Ishikawa (cell line): ENCODE results near the gene PCBD2.

Experiments
- CEBPB ChIP-seq: IDR thresholded peaks from 2 replicates; pipeline ENCODE4 v1.6.1; 2012
- CREB1 ChIP-seq: IDR thresholded peaks from 2 replicates; pipeline ENCODE4 v1.6.1; 2012; ENCODE audit warnings: low read depth
- EGR1 ChIP-seq: IDR thresholded peaks from 2 replicates; pipeline ENCODE4 v1.6.1; 2012
- EP300 ChIP-seq: IDR thresholded peaks from 2 replicates; pipeline ENCODE4 v1.6.1; 2012; ENCODE audit warnings: borderline replicate concordance
- FOXM1 ChIP-seq: IDR thresholded peaks from 2 replicates; pipeline ENCODE4 v1.6.1; 2012; ENCODE audit warnings: low read depth, borderline replicate concordance
- MAX ChIP-seq: IDR thresholded peaks from 2 replicates; pipeline ENCODE4 v1.6.1; 2012
- NFIC ChIP-seq: IDR thresholded peaks from 2 replicates; pipeline ENCODE4 v1.6.1; 2012
- RAD21 ChIP-seq: IDR thresholded peaks from 2 replicates; pipeline ENCODE4 v1.6.1; 2012; ENCODE audit warnings: low read depth
- REST ChIP-seq: IDR thresholded peaks from 2 replicates; pipeline ENCODE4 v1.6.1; 2012; ENCODE audit warnings: low read depth, mild to moderate bottlenecking
- TAF1 ChIP-seq: IDR thresholded peaks from 2 replicates; pipeline ENCODE4 v1.6.1; 2012; ENCODE audit warnings: low read depth, mild to moderate bottlenecking
- TCF12 ChIP-seq: IDR thresholded peaks from 2 replicates; pipeline ENCODE4 v1.6.1; 2012; ENCODE audit warnings: low read depth
- TEAD4 ChIP-seq: IDR thresholded peaks from 2 replicates; pipeline ENCODE4 v1.6.1; 2012
- USF1 ChIP-seq: IDR thresholded peaks from 2 replicates; pipeline ENCODE4 v1.6.1; 2012
- YY1 ChIP-seq: IDR thresholded peaks from 2 replicates; pipeline ENCODE4 v1.6.1; 2012; ENCODE audit warnings: low read depth
- ZBTB7A ChIP-seq: IDR thresholded peaks from 2 replicates; pipeline ENCODE4 v1.6.1; 2012; ENCODE audit warnings: low read depth

The PCBD2 gene

GRCh38 chr5:134902071-134902801 is 2.7 kb upstream of the PCBD2 start:
- TF ChIP-seq EGR1 (no peak), USF1 (no peak), TAF1 (no peak), YY1 (no peak), TEAD4 (no peak), MAX (no peak), CREB1 (no peak), FOXM1 (no peak), TCF12 (no peak), CEBPB (no peak), EP300 (no peak), REST (no peak), ZBTB7A (no peak), RAD21 (no peak)

- TF ChIP-seq YY1 (peak; percentile 15; the same call in 1 of the 2 replicates), FOXM1 (peak; percentile 89), RAD21 (peak; percentile 52), TAF1 (no peak; the same call in 1 of the 2 replicates), EGR1 (no peak), MAX (peak; percentile 42), ZBTB7A (no peak; the same call in 1 of the 2 replicates)
Measured at GRCh38 chr5:134905246-134905996, 490 bp downstream of the PCBD2 start.

GRCh38 chr5:134906811-134907210 is 1.9 kb downstream of the PCBD2 start:
- TF ChIP-seq EP300 (no peak), NFIC (no peak), EGR1 (no peak), TEAD4 (no peak), RAD21 (no peak), MAX (no peak), TAF1 (no peak), CEBPB (no peak), YY1 (no peak), TCF12 (no peak), CREB1 (no peak), REST (no peak), USF1 (no peak), ZBTB7A (no peak), FOXM1 (no peak)

GRCh38 chr5:134911285-134912206 is 6.6 kb downstream of the PCBD2 start:
- TF ChIP-seq ZBTB7A (no peak), USF1 (no peak), TCF12 (no peak), REST (no peak), TAF1 (no peak), EGR1 (no peak), NFIC (no peak), RAD21 (no peak), CEBPB (no peak), YY1 (no peak)
